ENCODE measurements around the gene SMIM32.

DNA sequence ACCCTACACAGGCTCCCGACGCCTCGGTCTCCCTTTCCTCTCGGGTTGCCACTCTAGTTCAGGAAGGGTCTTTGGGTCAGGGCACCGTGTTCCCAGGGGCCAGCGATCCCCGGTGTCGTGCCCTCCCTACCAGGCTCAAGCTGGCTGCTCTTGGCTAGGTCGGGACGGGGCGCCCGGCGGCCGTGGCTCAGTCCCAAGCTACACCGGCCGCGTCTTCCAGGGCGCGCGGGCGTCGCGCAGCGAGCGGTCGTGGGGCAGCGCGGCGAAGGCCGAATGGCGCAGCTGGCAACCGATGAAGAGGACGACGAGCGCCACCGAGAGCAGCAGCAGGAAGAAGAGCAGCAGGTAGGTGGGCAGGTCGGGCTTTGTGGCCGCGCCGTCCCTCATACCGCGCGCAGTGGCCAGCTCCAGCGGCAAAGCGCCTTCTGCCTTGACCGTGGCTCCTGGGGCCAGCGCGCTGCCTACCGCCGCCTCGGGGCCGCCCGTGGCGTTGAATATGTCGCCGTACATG is 892 bp downstream of the SMIM32 start:
- TF ChIP-seq, protein P1, sequence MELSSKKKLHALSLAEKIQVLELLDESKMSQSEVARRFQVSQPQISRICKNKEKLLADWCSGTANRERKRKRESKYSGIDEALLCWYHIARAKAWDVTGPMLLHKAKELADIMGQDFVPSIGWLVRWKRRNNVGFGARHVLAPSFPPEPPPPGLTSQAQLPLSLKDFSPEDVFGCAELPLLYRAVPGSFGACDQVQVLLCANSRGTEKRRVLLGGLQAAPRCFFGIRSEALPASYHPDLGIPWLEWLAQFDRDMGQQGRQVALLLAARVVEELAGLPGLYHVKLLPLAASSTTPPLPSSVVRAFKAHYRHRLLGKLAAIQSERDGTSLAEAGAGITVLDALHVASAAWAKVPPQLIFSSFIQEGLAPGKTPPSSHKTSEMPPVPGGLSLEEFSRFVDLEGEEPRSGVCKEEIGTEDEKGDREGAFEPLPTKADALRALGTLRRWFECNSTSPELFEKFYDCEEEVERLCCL (CRISPR knock-in tag; IDR thresholded peaks at IDR 0.05; ENCODE audit: borderline replicate concordance): no peak
- TF ChIP-seq, protein P2, sequence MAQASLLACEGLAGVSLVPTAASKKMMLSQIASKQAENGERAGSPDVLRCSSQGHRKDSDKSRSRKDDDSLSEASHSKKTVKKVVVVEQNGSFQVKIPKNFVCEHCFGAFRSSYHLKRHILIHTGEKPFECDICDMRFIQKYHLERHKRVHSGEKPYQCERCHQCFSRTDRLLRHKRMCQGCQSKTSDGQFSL (CRISPR knock-in tag; IDR thresholded peaks at IDR 0.05): no peak
- TF ChIP-seq HMG20A (CRISPR knock-in tag; IDR thresholded peaks at IDR 0.05; ENCODE audit: borderline replicate concordance) (no peak), ZKSCAN8 (CRISPR knock-in tag; IDR thresholded peaks at IDR 0.05; ENCODE audit: borderline replicate concordance) (no peak), SMC3 (IDR thresholded peaks at IDR 0.05; ENCODE audit: low read length) (no peak), ZNF839 (CRISPR knock-in tag; IDR thresholded peaks at IDR 0.05; ENCODE audit: borderline replicate concordance) (no peak), ZSCAN12 (CRISPR knock-in tag; IDR thresholded peaks at IDR 0.05) (no peak), ZC3H4 (CRISPR knock-in tag; IDR thresholded peaks at IDR 0.05; ENCODE audit: borderline replicate concordance) (no peak)
- TF ChIP-seq, protein P3, sequence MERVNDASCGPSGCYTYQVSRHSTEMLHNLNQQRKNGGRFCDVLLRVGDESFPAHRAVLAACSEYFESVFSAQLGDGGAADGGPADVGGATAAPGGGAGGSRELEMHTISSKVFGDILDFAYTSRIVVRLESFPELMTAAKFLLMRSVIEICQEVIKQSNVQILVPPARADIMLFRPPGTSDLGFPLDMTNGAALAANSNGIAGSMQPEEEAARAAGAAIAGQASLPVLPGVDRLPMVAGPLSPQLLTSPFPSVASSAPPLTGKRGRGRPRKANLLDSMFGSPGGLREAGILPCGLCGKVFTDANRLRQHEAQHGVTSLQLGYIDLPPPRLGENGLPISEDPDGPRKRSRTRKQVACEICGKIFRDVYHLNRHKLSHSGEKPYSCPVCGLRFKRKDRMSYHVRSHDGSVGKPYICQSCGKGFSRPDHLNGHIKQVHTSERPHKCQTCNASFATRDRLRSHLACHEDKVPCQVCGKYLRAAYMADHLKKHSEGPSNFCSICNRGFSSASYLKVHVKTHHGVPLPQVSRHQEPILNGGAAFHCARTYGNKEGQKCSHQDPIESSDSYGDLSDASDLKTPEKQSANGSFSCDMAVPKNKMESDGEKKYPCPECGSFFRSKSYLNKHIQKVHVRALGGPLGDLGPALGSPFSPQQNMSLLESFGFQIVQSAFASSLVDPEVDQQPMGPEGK (CRISPR knock-in tag; IDR thresholded peaks at IDR 0.05): no peak
